Endodermal cell (in vitro differentiated cells): ENCODE measurements around the gene JTB. TPM values are rescaled to one million over a fixed set of nuclear protein-coding genes. Genes with fewer than 3 reads are reported as not detected.
A peak's percentile ranks its signal among the peaks of the same experiment; 100 is the strongest.

ENCODE experiments used
- DNase-seq: peaks from one replicate; pipeline ENCODE4 v3.0.0-alpha.2; 2017
- H3K27ac ChIP-seq: 2 replicates; pipeline ENCODE4 v1.5.1; 2013; ENCODE audit warnings: mild to moderate bottlenecking, low read depth, low read length, moderate library complexity
- H3K27me3 ChIP-seq: 2 replicates; pipeline ENCODE4 v1.6.1; 2013; ENCODE audit warnings: mild to moderate bottlenecking, low read length, moderate library complexity; ENCODE audit not compliant: insufficient read depth, control insufficient read depth, poor library complexity, severe bottlenecking
- H3K36me3 ChIP-seq: 2 replicates; pipeline ENCODE4 v1.7.0; 2013; ENCODE audit warnings: mild to moderate bottlenecking, low read length, moderate library complexity; ENCODE audit not compliant: control insufficient read depth, insufficient read depth
- H3K4me1 ChIP-seq: one replicate; pipeline ENCODE4 v1.7.0; 2013; ENCODE audit warnings: low read length; ENCODE audit not compliant: control insufficient read depth, insufficient read depth
- H3K4me3 ChIP-seq: 2 replicates; pipeline ENCODE4 v1.5.1; 2013; ENCODE audit warnings: mild to moderate bottlenecking, low read length, moderate library complexity
- H3K9ac ChIP-seq: 2 replicates; pipeline ENCODE4 v1.6.1; 2013; ENCODE audit warnings: mild to moderate bottlenecking, low read length, moderate library complexity; ENCODE audit not compliant: poor library complexity, severe bottlenecking; ENCODE audit errors: extremely low read depth
- H3K9me3 ChIP-seq: 2 replicates; pipeline ENCODE4 v1.6.1; 2013; ENCODE audit warnings: mild to moderate bottlenecking, low read length, moderate library complexity; ENCODE audit not compliant: control insufficient read depth
- H3K27ac Mint-ChIP-seq: 2 replicates; pipeline ENCODE4 v1.8.0; 2020; ENCODE audit warnings: mixed read lengths
- H3K27me3 Mint-ChIP-seq: 2 replicates; pipeline ENCODE4 v1.8.0; 2021; ENCODE audit warnings: mild to moderate bottlenecking, mixed read lengths; ENCODE audit not compliant: insufficient read depth
- H3K36me3 Mint-ChIP-seq: 2 replicates; pipeline ENCODE4 v1.8.0; 2020; ENCODE audit warnings: low read depth, mixed read lengths
- H3K4me1 Mint-ChIP-seq: 2 replicates; pipeline ENCODE4 v1.8.0; 2020; ENCODE audit warnings: mixed read lengths
- H3K4me3 Mint-ChIP-seq: 2 replicates; pipeline ENCODE4 v1.8.0; 2020; ENCODE audit warnings: mild to moderate bottlenecking, moderate library complexity, mixed read lengths
- H3K9me3 Mint-ChIP-seq: 2 replicates; pipeline ENCODE4 v1.8.0; 2020; ENCODE audit warnings: mild to moderate bottlenecking, mixed read lengths
- CTCF ChIP-seq: fragments of 200-600 bp; sonication (generic); conservative IDR thresholded peaks from 2 replicates; pipeline ENCODE4 v1.5.0; 2021; ENCODE audit warnings: antibody characterized with exemption, mild to moderate bottlenecking
- WGBS, 2 experiments: methylation state at CpG; one replicate each; pipeline versions ENCODE4 v1.1.5 to v1.1.7; 2013; ENCODE audit warnings: missing lambda C conversion rate in 2 of 2, mixed read lengths in 1 of 2; ENCODE audit not compliant: insufficient coverage in 1 of 2, insufficient read length in 1 of 2; 5-methylcytosine and 5-hydroxymethylcytosine counted together
- total RNA-seq, 2 donors: library from RNA; stranded (reverse); fragmentation: NEBNext Ultra II Directional in 1 of 2; extraction: Animal tissue kit (Norgen Biotek cat#: 25700) in 1 of 2; gene quantifications; 2 replicates in 1 of 2; 3 replicates in 1 of 2; pipeline ENCODE4 v1.2.1, GENCODE V29; 2021

JTB gene
- total RNA-seq, 2 donors from 2014 or later, result 63.6 to 72.8 TPM

GRCh38 chr1:153951183-153951582 is 26.3 kb downstream of the JTB start:
- no peaks in the 10 kb centered on the region for H3K27me3 Mint-ChIP-seq
- Histone ChIP-seq H3K4me3 (no peak overlapping the region), H3K27me3 (no peaks in the 10 kb centered on the region), H3K9me3 (no peaks in the 10 kb centered on the region), H3K36me3 (peaks cover 42% of the 10 kb centered on the region), H3K4me1 (no peaks in the 10 kb centered on the region), H3K27ac (no peak overlapping the region), H3K9ac (no peak overlapping the region)
- peaks cover 40% of the 10 kb centered on the region for H3K36me3 Mint-ChIP-seq
- H3K4me1 Mint-ChIP-seq, result peaks cover 4% of the 10 kb centered on the region
- no peaks in the 10 kb centered on the region for H3K9me3 Mint-ChIP-seq
- H3K4me3 Mint-ChIP-seq, result no peak overlapping the region
- 94 to 100% methylated on average over 3 to 11 of the region's 11 CpGs for WGBS, 2 experiments
- no peak for DNase-seq
- no peak overlapping the region for H3K27ac Mint-ChIP-seq
- TF ChIP-seq CTCF, result no peak

- Histone ChIP-seq H3K4me1 (no peaks in the 10 kb centered on the region), H3K36me3 (peaks cover 43% of the 10 kb centered on the region), H3K4me3 (peak within 1 kb of the TSS; percentile 92), H3K27me3 (no peaks in the 10 kb centered on the region), H3K27ac (peak within 1 kb of the TSS; percentile 41), H3K9ac (peak within 1 kb of the TSS; percentile 62), H3K9me3 (no peaks in the 10 kb centered on the region)
- peak; percentile 96 for DNase-seq
- no peaks in the 10 kb centered on the region for H3K9me3 Mint-ChIP-seq
- H3K27me3 Mint-ChIP-seq, result no peaks in the 10 kb centered on the region
- peak within 1 kb of the TSS; percentile 78 for H3K4me3 Mint-ChIP-seq
- 13 to 38% methylated on average over 8 to 28 of the region's 28 CpGs for WGBS, 2 experiments
- H3K4me1 Mint-ChIP-seq, result peaks cover 4% of the 10 kb centered on the region
- H3K36me3 Mint-ChIP-seq, result peaks cover 39% of the 10 kb centered on the region
- peak within 1 kb of the TSS; percentile 84 for H3K27ac Mint-ChIP-seq
- TF ChIP-seq CTCF, result peak; percentile 94
These were observed 30.7 kb downstream of the JTB start, which contains the start of gene DENND4B for GRCh38 chr1:153946622-153947241. Gene DENND4B (minus strand): TSS chr1:153946718. CDS start chr1:153944374, 2,344 bp downstream.

GRCh38 chr1:153945795-153946621 is 31.5 kb downstream of the JTB start:
- no peaks in the 10 kb centered on the region for H3K4me1 ChIP-seq
- no peaks in the 10 kb centered on the region for H3K9me3 Mint-ChIP-seq
- peak overlapping the region; percentile 70 for H3K27ac Mint-ChIP-seq
- peaks cover 45% of the 10 kb centered on the region for H3K36me3 ChIP-seq
- H3K27me3 Mint-ChIP-seq, result no peaks in the 10 kb centered on the region
- peaks cover 4% of the 10 kb centered on the region for H3K4me1 Mint-ChIP-seq
- peak overlapping the region; percentile 41 for H3K27ac ChIP-seq
- peak overlapping the region; percentile 78 for H3K4me3 Mint-ChIP-seq
- peak overlapping the region; percentile 62 for H3K9ac ChIP-seq
- peak; percentile 83 for DNase-seq
- peak overlapping the region; percentile 92 for H3K4me3 ChIP-seq
- no peak for TF ChIP-seq CTCF
- no peaks in the 10 kb centered on the region for H3K9me3 ChIP-seq
- peaks cover 35% of the 10 kb centered on the region for H3K36me3 Mint-ChIP-seq
- no peaks in the 10 kb centered on the region for H3K27me3 ChIP-seq
- WGBS, 2 experiments, result 0% methylated on average over 95 of the region's 95 CpGs; no CpG with 5 or more reads in 1 of the 2 experiments
